ENCODE data around the gene DPT. TPM values are rescaled to one million over a fixed set of nuclear protein-coding genes. Genes with fewer than 3 reads are reported as not detected.

Gene DPT
- total RNA-seq, 2 experiments from 2014 or later: not detected

DNA sequence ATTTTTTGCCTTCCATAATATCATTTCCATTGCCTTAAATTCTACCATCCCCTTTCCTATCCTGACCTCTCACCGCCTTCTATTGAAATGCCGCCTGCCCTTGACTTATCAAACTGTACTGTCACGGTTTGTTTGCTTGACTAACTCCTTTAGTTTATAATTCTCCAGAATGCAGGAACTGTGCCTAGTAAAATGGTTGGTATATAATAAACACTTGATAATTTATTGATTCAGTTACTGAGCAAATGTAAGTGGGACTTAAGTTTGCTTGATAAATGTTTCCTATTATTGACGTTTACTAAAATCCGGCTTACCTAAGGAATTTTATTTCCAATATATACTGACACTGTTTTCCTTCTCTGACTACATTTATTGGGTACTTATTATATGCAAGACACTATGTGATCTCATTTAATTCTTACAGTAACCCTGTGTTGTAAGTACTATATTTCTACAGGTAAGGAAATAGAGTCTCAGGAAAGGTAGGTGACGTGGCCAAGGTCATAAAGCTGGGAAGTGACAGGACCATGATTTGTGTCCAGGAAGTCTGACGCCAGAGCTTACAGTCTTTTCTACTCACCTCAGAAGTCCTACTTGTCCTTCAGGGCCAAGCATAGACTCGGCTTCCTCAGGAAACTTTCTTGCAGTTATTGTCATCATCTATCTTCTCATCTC lies 35.7 kb downstream of the DPT start:
- H3K36me3 Mint-ChIP-seq (ENCODE audit: low read depth): no peaks in the 10 kb centered on the region
- no peak overlapping the region for H3K27ac Mint-ChIP-seq
- no peak for DNase-seq
- no peaks in the 10 kb centered on the region for H3K9me3 Mint-ChIP-seq (ENCODE audit: low read depth)
- ChIA-PET POLR2A (no interaction called here), CTCF (no interaction called here)
- H3K27me3 Mint-ChIP-seq: no peaks in the 10 kb centered on the region
- H3K4me1 Mint-ChIP-seq: no peaks in the 10 kb centered on the region
- no peak for ATAC-seq
- no peak overlapping the region for H3K4me3 Mint-ChIP-seq
- intact Hi-C loops (cut with DNase I, micrococcal nuclease): no loop called here

DNA sequence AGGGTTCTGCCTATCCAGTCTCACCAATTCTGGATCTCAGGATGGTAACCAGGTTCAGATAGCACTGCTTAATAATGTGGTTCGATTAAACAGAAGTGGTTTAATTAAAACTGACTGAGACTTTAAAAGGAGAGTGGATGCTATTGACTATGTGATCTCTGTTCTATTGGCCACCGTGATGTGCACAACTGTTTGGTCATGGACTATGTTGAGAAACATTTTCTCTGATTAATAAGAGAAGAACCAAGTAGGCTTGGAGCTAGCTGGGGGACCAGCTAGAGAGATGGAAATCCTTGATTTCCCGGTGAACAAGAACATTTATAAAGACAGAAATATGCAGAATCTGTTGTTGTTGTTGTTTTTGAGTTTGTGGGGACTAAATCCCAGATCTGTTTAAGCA lies 36.5 kb downstream of the DPT start:
- no peaks in the 10 kb centered on the region for H3K9me3 Mint-ChIP-seq (ENCODE audit: low read depth)
- CTCF ChIA-PET: no interaction called here
- no peaks in the 10 kb centered on the region for H3K4me1 Mint-ChIP-seq
- DNase-seq (no peak), ATAC-seq (no peak)
- intact Hi-C loops (cut with DNase I, micrococcal nuclease): no loop called here
- no peaks in the 10 kb centered on the region for H3K27me3 Mint-ChIP-seq
- H3K27ac Mint-ChIP-seq: no peak overlapping the region
- H3K4me3 Mint-ChIP-seq: no peak overlapping the region
- H3K36me3 Mint-ChIP-seq (ENCODE audit: low read depth): no peaks in the 10 kb centered on the region
- POLR2A ChIA-PET: no interaction called here

DNA sequence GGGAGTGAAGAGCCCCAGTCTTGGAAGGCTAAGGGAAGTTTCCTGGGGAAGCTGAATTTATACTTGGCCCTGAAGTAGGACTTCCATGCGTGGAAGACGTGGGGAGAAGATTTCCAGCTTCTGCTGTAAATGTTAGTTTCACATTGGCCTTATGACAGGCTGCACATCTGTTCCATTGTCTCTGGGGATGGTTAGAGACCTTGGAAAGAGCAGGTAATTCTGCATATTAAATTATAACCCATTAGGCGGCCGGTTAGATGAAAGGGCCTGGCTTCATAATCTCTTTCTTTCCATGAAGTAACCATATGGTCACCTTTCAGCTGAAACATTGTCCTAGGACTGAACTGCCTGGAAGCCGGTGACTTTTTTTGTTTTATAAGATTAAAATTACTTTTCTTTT lies 37.5 kb downstream of the DPT start:
- H3K4me3 Mint-ChIP-seq: no peak overlapping the region
- DNase-seq (no peak), ATAC-seq (no peak)
- no peak overlapping the region for H3K27ac Mint-ChIP-seq
- H3K27me3 Mint-ChIP-seq: no peaks in the 10 kb centered on the region
- ChIA-PET POLR2A (no interaction called here), CTCF (no interaction called here)
- intact Hi-C loops (cut with DNase I, micrococcal nuclease): no loop called here
- H3K4me1 Mint-ChIP-seq: no peaks in the 10 kb centered on the region
- H3K9me3 Mint-ChIP-seq (ENCODE audit: low read depth): no peaks in the 10 kb centered on the region
- H3K36me3 Mint-ChIP-seq (ENCODE audit: low read depth): no peaks in the 10 kb centered on the region

DNA sequence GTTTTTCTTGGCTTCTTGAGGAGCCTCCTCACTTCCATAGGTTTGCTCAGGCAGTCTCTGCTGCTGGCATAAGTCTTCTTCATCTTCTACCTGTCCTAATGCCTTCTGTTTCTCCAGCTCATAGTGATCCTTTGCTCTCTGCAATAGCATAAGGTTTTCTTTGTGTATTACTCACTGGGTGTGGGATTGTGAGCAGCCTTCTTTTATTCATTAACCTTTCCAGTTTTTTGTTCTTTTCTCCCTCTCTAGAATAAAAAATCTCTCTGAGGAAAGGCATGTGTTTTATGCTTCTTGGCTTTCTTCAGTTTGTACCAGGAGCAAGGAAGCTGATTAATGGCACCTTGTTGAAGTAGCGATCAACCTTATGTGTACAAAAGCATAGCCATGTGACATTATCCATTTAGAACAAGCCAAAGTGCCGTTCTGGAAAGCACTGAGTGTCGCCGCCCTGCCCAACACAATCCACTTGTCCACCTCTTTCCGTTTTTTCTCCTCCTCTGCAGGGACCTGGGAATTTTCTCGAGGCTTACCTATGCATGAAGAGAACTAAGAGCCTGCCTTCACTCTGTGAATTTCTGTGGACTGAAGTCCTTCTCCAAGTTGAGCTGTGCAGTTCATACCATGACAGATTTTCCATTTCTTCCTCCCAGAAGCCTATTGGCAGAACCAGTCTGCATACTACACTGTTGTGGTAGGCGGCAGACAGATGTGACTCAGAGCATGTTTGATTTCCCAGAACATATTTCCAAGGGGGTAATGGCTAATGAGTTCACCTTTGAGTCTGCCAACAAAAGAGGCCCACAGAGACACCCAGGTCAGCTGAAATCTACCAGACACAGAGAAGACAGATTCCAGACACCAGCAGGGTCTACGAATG lies 39.0 kb downstream of the DPT start:
- ChIA-PET POLR2A (no interaction called here), CTCF (interaction anchor here (0.6 to 1.3 kb wide), 3 partner anchors 14 to 43 kb away, joined by 3 read pairs; no protein-coding TSS in a partner anchor)
- no peak overlapping the region for H3K4me3 Mint-ChIP-seq
- no peak for ATAC-seq
- peaks cover 7% of the 10 kb centered on the region for H3K27me3 Mint-ChIP-seq
- no peak overlapping the region for H3K27ac Mint-ChIP-seq
- H3K4me1 Mint-ChIP-seq: no peaks in the 10 kb centered on the region
- intact Hi-C loops (cut with DNase I, micrococcal nuclease): no loop called here
- H3K36me3 Mint-ChIP-seq (ENCODE audit: low read depth): no peaks in the 10 kb centered on the region
- H3K9me3 Mint-ChIP-seq (ENCODE audit: low read depth): no peaks in the 10 kb centered on the region
- DNase-seq: no peak

DNA sequence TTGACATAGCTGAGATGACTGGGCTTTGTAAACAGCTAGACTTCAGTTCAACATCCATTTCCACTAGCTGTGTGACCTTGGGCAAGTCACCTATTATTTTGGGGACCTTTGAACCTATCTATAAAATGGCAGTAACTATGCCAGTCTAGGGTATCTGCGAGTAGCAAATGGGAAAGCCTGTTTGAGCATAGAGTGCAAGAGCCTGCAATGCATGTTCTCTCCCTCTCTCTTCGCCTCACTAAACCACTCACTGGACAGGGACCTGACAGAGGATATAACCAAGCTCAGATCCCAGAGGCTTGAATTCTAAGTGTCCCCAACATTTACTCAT lies 39.7 kb downstream of the DPT start:
- Mint-ChIP-seq H3K27ac (no peak overlapping the region), H3K9me3 (ENCODE audit: low read depth) (no peaks in the 10 kb centered on the region)

DNA sequence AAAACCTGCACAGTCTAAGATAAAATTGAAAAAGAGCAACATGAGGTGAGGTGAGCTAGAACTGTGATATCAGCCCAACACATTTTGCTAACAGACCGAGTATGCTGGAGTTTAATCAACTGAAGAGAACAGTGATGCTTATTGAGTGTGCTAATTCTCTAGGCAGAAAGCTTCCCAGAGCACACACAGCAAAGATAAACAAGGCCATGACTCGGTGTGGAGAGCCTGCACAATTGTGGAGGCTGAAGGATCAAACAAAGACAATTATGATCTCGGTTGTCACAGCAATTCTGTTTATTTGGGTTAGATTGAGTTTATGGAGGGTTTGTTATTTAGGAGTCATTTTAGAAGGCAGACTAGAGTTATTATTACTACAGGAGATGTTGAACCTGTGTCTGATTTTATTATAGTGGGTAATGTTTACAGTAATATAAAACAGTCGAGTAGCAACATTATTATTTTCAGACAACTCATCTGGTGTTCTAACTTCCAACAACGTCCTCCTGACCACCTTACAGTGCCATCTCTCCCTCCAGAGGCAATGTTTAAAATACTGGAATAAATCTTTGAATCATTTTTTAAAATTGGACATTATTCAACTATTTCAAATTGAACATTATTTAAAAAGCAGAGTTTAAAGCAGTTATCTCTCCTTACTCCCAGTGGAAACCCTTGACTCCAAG lies 40.2 kb downstream of the DPT start:
- H3K4me1 Mint-ChIP-seq: no peaks in the 10 kb centered on the region
- DNase-seq (no peak), ATAC-seq (no peak)
- peaks cover 11% of the 10 kb centered on the region for H3K27me3 Mint-ChIP-seq
- POLR2A ChIA-PET: no interaction called here
- intact Hi-C loops (cut with DNase I, micrococcal nuclease): no loop called here
- CTCF ChIA-PET: no interaction called here
- H3K9me3 Mint-ChIP-seq (ENCODE audit: low read depth): no peaks in the 10 kb centered on the region
- H3K4me3 Mint-ChIP-seq: no peak overlapping the region
- no peak overlapping the region for H3K27ac Mint-ChIP-seq
- H3K36me3 Mint-ChIP-seq (ENCODE audit: low read depth): no peaks in the 10 kb centered on the region

More for the DNA sequence above, 39.7 kb downstream of the DPT start:
- CTCF ChIA-PET: interaction anchor here (1.1 to 1.3 kb wide), 2 partner anchors 15 kb away, joined by 3 read pairs; no protein-coding TSS in a partner anchor
- Mint-ChIP-seq H3K36me3 (ENCODE audit: low read depth) (no peaks in the 10 kb centered on the region), H3K27me3 (peaks cover 10% of the 10 kb centered on the region), H3K4me1 (no peaks in the 10 kb centered on the region), H3K4me3 (no peak overlapping the region)
- DNase-seq: no peak
- POLR2A ChIA-PET: no interaction called here
- intact Hi-C loops (cut with DNase I, micrococcal nuclease): no loop called here
- no peak for ATAC-seq

DNA sequence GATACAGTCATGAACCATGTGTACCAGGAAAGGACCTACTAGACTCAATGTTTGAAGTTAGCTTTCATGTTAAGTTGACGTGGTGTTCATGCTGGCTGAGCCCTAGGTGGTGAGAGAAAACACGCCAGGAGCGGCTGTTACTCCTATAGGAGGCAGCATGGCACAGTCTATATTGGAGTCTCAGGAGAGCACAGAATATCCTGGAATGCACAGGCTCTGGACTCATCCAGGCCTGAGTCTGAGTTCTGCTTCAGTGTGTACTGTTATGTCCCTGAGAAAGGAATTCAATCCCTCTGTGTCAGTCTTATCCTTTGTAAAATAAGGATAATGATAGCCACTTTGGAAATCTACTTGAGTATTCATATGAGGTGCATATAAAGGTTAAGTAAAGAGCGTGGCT lies 41.2 kb downstream of the DPT start:
- CTCF ChIA-PET: interaction anchor here (0.7 kb wide), 1 partner anchor 119 kb away, joined by 3 read pairs; no protein-coding TSS in a partner anchor

DNA sequence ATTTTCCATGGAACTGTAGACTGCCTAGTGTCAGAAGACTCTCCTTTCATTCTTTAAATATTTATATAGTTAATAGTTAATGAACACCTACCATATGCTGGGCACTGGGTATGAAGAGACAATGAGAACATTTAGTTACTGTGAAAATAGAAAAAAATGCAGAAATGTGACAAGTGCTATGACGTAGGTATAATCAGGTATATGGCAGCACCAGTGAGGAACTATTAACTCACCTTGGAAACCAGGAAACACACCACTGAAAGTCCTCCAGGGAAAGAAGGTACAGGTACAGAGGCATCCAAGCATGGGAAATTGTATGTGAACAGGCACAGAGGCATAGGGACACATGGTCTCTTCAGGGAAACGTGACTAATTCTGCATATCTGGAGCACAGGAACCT lies 42.3 kb downstream of the DPT start:
- ChIA-PET POLR2A (no interaction called here), CTCF (no interaction called here)
- Mint-ChIP-seq H3K27me3 (peaks cover 11% of the 10 kb centered on the region), H3K27ac (no peak overlapping the region), H3K36me3 (ENCODE audit: low read depth) (no peaks in the 10 kb centered on the region), H3K4me1 (no peaks in the 10 kb centered on the region), H3K9me3 (ENCODE audit: low read depth) (peaks cover 3% of the 10 kb centered on the region), H3K4me3 (no peak overlapping the region)
- DNase-seq: no peak
- intact Hi-C loops (cut with DNase I, micrococcal nuclease): no loop called here
- no peak for ATAC-seq

More for the DNA sequence above, 41.2 kb downstream of the DPT start:
- Mint-ChIP-seq H3K36me3 (ENCODE audit: low read depth) (no peaks in the 10 kb centered on the region), H3K27ac (no peak overlapping the region), H3K4me1 (no peaks in the 10 kb centered on the region), H3K27me3 (peaks cover 11% of the 10 kb centered on the region), H3K4me3 (no peak overlapping the region), H3K9me3 (ENCODE audit: low read depth) (no peaks in the 10 kb centered on the region)
- ATAC-seq: no peak
- DNase-seq: no peak
- intact Hi-C loops (cut with DNase I, micrococcal nuclease): no loop called here
- POLR2A ChIA-PET: no interaction called here

DNA sequence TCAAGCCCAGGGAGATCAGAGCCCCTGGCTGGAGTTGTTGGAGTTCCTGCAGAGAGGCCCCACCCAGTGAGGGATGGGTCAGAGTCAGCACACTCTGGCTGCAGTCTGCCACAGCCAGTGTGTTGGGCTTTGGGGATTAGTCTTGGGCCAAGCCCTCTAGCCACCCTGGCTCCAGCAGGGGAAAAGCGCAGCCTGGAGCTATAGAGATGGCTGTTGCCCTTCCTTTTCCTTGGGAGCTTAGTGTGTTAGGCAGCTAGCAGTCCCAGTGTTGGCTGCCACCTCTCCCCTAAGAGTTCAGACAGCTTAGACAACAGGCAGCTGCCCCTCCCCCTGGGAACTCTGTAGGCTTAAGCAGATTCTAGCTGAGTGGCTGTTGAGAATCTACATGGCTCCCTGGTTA lies 45.1 kb downstream of the DPT start:
- no peak for DNase-seq
- POLR2A ChIA-PET: no interaction called here
- CTCF ChIA-PET: no interaction called here

DNA sequence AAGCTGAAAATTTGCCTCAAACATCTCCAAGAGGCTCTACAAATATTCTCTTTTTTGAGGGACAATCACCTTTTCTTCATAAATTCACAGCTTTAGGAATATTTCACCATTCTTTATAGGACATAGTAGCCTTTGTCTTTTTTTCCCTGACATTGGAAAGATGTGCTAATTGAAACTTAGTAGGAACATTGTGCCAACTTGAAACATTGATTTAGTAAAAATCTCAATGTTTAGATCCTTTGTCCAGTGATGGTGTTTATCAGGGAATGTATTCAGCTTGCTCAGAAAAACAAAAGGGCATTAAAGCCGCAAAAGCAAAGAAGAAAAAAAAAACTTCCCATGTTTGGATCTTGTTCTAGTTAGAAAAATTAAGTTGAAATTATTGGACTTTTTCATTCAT lies 52.1 kb downstream of the DPT start:
- CTCF ChIA-PET: interaction anchor here (1.0 kb wide), 1 partner anchor 27 kb away, joined by 3 read pairs; no protein-coding TSS in a partner anchor
- peaks cover 15% of the 10 kb centered on the region for H3K9me3 Mint-ChIP-seq (ENCODE audit: low read depth)
- H3K4me3 Mint-ChIP-seq: no peak overlapping the region
- H3K27me3 Mint-ChIP-seq: peaks cover 2% of the 10 kb centered on the region
- intact Hi-C loops (cut with DNase I, micrococcal nuclease): no loop called here
- no peak overlapping the region for H3K27ac Mint-ChIP-seq
- no peaks in the 10 kb centered on the region for H3K4me1 Mint-ChIP-seq
- no peaks in the 10 kb centered on the region for H3K36me3 Mint-ChIP-seq (ENCODE audit: low read depth)
- no peak for ATAC-seq
- POLR2A ChIA-PET: no interaction called here
- no peak for DNase-seq

More for the DNA sequence above, 45.1 kb downstream of the DPT start:
- H3K9me3 Mint-ChIP-seq (ENCODE audit: low read depth): peaks cover 15% of the 10 kb centered on the region
- H3K27ac Mint-ChIP-seq: no peak overlapping the region
- H3K4me1 Mint-ChIP-seq: no peaks in the 10 kb centered on the region
- H3K27me3 Mint-ChIP-seq: peaks cover 14% of the 10 kb centered on the region
- no peak overlapping the region for H3K4me3 Mint-ChIP-seq
- no peak for ATAC-seq
- intact Hi-C loops (cut with DNase I, micrococcal nuclease): no loop called here
- no peaks in the 10 kb centered on the region for H3K36me3 Mint-ChIP-seq (ENCODE audit: low read depth)

DNA sequence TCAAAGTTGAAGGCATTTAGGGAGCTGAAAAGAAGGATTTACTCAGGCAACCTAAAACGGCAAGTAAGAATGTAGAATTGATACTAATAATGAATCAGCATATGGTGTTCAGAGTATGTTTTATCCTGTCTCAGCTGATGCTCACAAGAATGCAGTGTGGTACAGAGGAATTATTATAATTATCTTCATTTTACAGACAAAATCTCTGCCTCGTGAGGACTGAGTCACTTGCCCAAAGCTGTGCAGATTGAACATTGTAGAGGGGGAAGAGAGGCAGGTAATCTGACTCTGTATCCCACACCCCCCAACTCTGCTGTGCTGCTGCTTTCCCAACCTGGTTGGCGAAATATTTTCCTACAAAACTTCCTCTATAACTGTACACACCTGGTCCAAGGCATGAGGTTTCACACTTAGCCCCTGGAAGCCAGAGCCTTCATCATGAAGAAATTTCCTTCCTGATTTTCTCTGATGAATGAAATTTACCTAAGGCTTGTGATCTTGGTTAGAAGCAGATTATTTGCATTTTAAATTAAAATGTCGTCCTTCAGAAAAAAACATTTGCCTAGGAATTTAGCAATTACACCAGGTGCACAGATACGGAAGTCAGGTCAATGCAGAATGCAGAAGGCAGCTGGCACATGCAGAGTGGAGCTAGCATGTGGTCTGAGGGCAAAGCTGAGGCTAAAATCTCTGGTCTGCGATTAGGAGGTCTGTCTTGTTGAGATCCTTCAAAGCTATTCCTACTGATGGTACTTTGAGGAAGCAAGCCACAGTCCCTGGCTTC lies 52.8 kb downstream of the DPT start:
- Mint-ChIP-seq H3K27me3 (peaks cover 2% of the 10 kb centered on the region), H3K4me3 (no peak overlapping the region), H3K9me3 (ENCODE audit: low read depth) (peaks cover 9% of the 10 kb centered on the region), H3K27ac (no peak overlapping the region), H3K36me3 (ENCODE audit: low read depth) (no peaks in the 10 kb centered on the region), H3K4me1 (no peaks in the 10 kb centered on the region)
- ChIA-PET POLR2A (no interaction called here), CTCF (interaction anchor here (1.0 kb wide), 1 partner anchor 27 kb away, joined by 3 read pairs; no protein-coding TSS in a partner anchor)
- intact Hi-C loops (cut with DNase I, micrococcal nuclease): no loop called here
- ATAC-seq: no peak
- DNase-seq: no peak

Data from activated CD4-positive, alpha-beta T cell treated with anti-CD3 and anti-CD28 coated beads for 36 hours (primary cell).